ENCODE data around the gene JHY.
"Not testable (repeated sequence)": the region's sequence is repeated elsewhere in the genome, so short reads cannot be mapped to it uniquely, and the experiment has no call there.

Gene JHY

GRCh38 chr11:122882189-122882856 lies at the start of gene JHY:
JHY (plus strand) TSS chr11:122882759; CDS start chr11:122885850, 3,091 bp downstream.
- DNase-seq = peak; percentile 39

- peak; percentile 47 for DNase-seq
Measured at GRCh38 chr11:122833846-122834464, 48.6 kb upstream of the JHY start.

GRCh38 chr11:122836916-122837315 lies 45.6 kb upstream of the JHY start:
- no peak for DNase-seq

DNA sequence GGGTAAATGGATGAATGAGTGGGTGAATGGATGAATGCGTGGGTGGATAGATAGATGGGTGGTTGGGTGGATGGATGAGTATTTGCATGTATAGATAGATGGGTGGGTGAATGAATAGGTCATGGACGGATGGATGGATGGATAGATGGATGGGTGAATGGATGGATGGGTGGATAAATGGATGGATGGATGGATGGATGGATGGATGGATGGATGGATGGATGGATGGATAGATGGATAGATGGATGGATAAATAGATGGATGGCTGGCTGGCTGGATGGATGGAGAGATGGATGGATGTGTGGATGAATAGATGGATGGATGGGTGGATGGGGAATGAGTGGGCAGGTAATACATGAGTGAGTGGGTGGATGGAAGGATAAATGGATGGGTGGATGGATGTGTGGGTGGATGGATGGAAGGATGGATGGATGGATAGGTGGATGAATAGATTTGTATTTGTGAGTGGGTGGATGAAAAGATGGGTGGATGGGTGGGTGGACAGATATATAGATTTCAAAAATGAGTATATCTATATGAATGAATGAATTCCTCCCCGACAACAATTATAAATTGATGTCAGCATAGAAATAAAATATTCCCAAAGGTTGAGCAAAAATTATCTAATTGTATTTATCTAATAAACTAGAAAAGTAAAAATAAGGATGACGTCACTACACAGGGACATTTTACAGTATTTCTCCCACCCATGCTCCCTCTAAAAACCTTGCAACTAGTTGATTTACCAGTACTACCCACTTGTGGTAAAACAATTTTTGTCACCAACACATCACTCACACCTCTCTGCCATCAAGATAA lies 44.8 kb upstream of the JHY start:
- DNase-seq = no peak

DNA sequence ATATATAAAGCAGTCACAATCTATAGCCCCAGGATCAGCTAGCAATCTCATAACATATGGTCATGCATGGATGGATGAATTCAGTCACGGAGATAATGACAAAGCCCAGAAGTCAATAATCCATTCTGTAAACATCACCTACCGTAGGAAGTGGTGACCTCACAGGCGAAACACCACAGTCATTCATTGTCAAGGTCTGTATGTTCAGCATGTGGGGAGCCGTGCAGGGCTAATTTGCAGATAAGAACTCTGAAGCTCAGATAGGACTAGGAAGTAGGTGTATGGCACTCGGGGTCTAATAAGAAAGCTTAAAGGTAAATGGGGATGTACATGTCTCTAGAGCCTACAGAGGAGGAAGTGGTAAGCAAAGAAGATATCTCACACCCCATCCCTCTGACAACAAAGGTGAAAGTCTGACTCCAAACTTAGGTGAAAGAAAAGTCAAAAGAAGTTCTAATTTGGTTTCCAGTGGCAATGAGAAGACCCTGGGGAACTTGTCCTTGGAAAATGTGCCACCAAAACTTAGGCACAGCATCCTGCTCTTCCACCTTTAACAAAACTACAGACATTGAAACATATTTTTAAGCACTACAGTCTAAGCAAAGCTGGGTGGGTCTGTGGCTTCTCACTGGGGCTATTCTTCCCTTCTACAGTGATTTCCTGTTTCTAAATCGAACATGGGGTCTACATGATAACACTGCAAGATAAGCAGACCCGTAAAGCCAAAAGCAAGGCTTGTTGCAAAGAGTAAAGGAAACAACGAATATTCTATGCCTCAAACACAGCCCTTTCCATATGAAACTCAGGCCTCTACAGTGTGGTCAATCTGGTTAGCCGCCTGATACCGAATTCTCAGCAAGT lies 39.0 kb upstream of the JHY start:
- no peak for DNase-seq

DNA sequence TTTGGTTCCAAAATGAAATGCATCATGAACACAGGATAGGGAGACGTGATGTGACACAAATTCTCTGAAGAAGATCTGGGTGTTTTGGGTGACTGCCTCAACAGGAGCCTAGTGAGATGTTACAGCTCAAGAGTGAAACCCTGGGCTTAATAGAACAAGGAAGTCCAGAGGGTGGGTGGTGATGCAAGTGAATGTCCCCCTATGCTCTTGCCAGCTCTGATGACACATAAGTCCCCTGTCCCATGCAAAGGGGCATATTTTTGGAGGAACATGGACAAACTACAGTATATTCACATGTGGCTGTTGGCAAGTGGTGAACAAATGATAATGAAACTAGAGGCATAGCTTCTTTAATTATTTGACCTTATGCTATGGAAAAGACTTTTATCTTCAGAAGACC lies 35.1 kb upstream of the JHY start:
- DNase-seq = peak; percentile 82

GRCh38 chr11:122848186-122848585 lies 34.4 kb upstream of the JHY start:
- peak; percentile 33 for DNase-seq

- DNase-seq = peak; percentile 49
Measured at GRCh38 chr11:122850076-122850631, 32.4 kb upstream of the JHY start.

GRCh38 chr11:122851366-122851966 lies 31.1 kb upstream of the JHY start:
- DNase-seq = peak; percentile 35

GRCh38 chr11:122852074-122852795 lies 30.3 kb upstream of the JHY start:
- DNase-seq = no peak

DNA sequence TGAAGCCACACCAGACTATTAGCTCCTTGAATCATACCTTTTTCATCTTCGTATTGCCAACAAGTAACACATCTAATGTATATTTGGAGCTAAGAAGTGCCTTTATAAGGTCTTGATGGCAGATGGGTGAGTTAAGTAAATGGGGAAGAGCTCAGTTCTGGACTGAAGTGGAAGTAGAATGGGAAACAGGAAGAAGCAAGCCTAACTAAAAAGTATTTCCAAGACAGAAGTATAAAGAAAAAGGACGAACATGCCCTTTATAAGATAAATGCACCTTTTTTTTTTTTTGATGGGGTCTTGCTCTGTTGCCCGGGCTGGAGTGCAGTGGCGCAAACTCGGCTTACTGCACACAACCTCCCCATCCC lies 29.8 kb upstream of the JHY start:
- DNase-seq = peak; percentile 31

DNA sequence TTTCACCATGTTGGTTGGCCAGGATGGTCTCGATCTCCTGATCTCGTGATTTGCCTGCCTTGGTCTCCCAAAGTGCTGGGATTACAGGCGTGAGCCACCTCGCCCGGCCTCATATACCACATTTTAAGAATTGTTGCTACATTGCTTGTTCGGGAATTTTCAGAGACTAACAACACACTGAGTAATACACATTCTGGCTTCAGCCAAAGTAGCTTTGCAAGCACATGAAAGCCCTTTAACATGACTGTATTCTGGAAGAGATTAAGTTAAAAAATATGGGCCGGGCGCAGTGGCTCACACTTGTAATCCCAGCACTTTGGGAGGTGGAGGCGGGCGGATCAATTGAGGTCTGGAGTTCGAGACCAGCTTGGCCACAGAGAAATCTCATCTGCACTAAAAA lies 29.3 kb upstream of the JHY start:
- DNase-seq = no peak

DNA sequence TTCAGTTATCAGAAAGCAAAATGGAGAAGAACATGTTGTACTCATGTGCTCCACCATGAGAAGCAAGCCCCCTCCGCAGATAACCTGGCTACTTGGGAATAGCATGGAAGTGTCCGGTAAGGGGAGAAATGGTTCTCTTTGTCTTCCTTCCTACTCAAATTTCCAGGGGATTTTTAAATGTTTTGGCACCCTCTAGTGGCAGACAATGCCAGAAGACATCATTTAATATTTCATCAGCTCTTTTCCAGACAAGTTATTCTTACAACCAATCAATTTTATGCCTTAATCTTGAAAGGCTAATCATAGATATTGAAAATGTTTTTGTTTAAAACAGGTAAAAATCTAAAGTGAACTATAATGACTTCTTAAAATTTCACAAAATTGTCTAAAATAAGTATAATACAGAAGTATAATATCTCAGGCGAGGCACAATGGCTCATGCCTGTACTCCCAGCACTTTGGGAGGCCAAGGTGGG lies 28.6 kb upstream of the JHY start:
- peak; percentile 86 for DNase-seq

DNA sequence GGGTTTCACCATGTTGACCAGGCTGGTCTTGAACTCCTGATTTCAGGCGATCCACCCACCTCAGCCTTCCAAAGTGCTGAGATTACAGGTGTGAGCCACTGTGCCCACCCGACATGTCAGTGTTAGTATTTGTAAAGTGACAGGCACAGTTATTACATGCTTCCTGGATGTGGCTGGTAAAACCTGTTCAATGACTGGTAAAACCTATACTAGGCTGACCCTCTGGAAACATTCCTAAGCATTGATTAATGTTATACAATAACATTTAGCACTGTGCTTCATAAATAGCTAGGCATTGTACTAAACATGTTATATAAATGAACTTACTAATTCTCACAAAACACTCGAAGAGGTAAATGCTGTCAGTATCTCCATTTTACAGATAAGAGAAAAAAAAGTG lies 20.9 kb upstream of the JHY start:
- DNase-seq = no peak

DNA sequence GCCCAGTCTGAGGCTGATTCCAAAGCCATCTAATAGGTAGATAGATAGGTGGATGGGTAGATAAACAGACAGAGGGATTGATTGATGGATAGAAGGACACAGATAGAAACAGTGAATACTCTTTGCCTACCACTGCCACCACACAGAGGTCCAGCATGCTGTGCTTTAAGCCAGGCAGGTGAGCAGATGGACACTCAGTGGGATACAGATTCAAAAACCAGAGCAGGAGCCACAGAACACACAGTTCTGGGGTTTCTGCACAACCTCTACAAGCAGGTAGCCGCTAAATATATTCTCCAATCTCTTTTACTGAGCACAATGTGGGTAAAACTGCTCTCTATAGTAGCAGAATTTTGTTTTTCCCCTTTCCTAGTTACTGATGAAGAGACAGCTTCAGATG lies 20.5 kb upstream of the JHY start:
- DNase-seq = no peak

GRCh38 chr11:122863154-122863553 lies 19.4 kb upstream of the JHY start:
- not testable (repeated sequence) for DNase-seq

GRCh38 chr11:122863704-122864326 lies 18.7 kb upstream of the JHY start:
- peak; percentile 77 for DNase-seq

DNA sequence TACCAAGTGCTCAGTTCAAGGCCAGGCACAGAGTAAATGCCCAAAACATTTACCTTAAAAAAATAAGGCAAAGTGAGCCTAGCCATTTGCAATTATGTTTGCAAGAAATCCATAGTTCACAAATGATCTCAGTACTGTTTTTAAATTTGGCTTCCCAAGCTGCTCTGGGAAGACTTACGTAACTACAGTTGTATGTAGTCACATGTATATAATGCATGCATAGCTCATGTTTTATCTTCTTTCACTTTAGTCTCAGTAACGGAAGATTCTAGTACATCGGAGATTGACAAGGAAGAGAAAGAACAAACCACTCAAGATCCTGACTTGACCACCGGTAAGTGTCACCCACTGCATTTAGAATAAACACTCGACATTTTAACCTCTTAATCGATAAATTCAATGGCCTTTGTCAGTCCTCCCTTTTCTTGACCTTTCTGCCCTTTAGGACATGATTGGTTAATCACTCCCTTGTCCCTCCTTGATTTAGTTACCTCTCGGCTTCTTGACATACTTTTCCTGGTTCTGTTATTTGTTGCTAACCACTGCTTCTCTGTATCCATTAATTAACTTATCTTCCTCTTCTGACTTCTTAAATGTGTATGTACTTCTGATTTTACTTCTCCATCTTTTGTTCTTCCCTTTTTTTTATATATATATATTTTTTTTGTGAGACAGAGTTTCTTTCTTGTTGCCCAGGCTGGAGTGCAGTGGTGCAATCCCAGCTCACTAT lies 18.0 kb upstream of the JHY start:
- DNase-seq = peak; percentile 81

- DNase-seq = no peak
Measured at GRCh38 chr11:122869622-122870021, 12.9 kb upstream of the JHY start.

GRCh38 chr11:122871302-122871701 lies 11.3 kb upstream of the JHY start:
- no peak for DNase-seq
